GM21528 (cell line): ENCODE measurements around the gene CCDC106.

Experiments
- ATAC-seq: cut with Tn5 transposase; IDR thresholded peaks from one replicate; pipeline ENCODE4 v1.9.1; 2021; ENCODE audit warnings: mild to moderate bottlenecking, moderate library complexity; ENCODE audit not compliant: unreplicated experiment, low FRiP score

Gene CCDC106

GRCh38 chr19:55613930-55614710, 33.9 kb upstream of the CCDC106 start:
- ATAC-seq = no peak

GRCh38 chr19:55614711-55615542, 33.1 kb upstream of the CCDC106 start:
- ATAC-seq = no peak

DNA sequence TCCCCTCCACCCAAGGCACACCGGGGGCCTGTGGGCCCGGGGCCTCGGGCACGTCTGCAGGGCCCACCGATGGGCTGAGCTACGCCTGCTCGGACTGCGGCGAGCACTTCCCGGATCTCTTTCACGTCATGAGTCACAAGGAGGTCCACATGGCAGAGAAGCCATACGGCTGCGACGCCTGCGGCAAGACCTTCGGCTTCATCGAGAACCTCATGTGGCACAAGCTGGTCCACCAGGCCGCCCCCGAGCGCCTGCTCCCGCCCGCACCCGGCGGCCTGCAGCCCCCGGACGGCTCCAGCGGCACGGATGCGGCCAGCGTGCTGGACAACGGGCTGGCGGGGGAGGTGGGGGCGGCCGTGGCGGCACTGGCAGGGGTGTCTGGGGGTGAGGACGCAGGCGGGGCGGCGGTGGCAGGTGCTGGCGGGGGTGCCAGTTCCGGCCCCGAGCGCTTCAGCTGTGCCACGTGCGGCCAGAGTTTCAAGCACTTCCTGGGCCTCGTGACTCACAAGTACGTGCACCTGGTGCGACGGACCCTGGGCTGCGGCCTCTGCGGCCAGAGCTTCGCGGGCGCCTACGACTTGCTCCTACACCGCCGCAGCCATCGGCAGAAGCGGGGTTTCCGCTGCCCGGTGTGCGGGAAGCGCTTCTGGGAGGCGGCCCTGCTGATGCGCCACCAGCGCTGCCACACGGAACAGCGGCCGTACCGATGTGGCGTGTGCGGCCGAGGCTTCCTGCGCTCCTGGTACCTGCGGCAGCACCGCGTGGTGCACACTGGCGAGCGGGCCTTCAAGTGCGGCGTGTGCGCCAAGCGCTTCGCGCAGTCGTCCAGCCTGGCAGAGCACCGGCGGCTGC, 32.2 kb upstream of the CCDC106 start:
- ATAC-seq = no peak

DNA sequence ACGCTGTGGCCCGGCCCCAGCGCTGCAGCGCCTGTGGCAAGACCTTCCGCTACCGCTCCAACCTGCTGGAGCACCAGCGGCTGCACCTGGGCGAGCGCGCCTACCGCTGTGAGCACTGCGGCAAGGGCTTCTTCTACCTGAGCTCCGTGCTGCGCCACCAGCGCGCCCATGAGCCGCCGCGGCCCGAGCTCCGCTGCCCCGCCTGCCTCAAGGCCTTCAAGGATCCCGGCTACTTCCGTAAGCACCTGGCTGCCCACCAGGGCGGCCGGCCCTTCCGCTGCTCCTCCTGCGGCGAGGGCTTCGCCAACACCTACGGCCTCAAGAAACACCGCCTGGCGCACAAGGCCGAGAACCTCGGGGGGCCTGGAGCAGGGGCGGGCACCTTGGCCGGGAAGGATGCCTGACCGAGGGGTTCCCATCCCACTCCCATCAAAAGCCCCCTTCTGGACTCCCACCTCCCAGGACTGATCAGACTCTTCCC, 31.6 kb upstream of the CCDC106 start:
- no peak for ATAC-seq

- ATAC-seq = no peak
Observed at GRCh38 chr19:55617426-55617825, 30.6 kb upstream of the CCDC106 start.

DNA sequence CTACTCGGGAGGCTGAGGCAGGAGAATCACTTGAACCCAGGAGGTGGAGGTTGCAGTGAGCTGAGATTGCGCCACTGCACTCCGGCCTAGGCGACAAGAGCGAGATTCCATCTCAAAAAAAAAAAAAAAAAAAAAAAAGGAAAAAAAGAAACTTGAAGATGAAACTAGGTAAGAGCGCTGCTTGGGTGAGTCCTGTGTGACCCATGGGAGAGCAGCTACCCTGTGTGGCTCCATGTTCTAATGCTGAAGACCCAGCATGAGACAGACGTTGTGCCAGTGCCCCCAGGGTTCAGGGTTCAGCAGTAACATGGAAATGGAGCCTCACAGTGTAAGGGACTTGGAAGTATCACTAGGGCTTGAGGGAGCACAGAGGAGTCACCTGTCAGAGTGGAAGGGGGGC, 29.6 kb upstream of the CCDC106 start:
- ATAC-seq = no peak

DNA sequence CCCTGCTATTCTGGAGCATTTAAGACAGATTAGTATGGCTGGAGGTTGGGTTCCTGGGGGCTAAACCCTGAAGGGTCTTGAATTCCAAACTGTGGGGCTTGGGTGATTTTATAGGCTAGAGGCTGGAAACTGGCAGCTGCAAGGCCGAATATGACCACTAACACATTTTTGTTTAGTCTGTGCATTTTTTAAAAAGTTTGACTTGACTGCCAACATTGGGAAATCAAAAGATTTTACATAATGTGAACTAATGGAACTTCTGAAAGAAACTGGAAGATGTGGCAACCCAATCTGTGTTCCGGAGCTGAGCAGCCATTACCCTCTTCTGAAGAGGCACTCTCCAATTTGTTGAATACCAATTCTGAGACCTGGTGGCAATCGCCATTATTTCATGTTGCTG, 28.7 kb upstream of the CCDC106 start:
- ATAC-seq = no peak

GRCh38 chr19:55620410-55621204, 27.4 kb upstream of the CCDC106 start:
- no peak for ATAC-seq

DNA sequence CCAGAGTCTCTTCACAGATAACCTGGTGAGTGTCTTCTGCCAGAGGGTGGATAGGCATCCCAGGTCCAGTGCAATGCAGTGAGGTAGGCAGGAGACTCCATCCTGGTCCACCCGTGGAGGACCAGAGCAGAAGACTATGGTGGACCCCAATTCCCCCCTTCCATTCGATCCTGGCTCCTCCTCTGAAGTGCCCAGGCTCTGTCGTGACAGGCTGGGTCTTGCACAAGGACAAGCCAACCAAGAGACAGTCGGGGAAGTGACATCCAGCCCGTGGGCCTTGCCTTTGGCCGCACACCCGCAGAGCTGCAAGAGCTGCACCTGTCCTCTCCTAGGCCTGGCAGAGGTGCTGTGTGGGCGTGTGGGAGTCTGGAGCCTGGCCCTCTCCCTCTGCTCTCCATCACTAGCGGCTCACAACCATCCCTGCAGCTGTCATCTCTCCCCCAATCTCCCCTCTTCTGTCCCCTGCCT, 26.8 kb upstream of the CCDC106 start:
- ATAC-seq = no peak

- no peak for ATAC-seq
Observed at GRCh38 chr19:55621673-55622231, 26.3 kb upstream of the CCDC106 start.

- no peak for ATAC-seq
Observed at GRCh38 chr19:55622242-55622969, 25.6 kb upstream of the CCDC106 start.

DNA sequence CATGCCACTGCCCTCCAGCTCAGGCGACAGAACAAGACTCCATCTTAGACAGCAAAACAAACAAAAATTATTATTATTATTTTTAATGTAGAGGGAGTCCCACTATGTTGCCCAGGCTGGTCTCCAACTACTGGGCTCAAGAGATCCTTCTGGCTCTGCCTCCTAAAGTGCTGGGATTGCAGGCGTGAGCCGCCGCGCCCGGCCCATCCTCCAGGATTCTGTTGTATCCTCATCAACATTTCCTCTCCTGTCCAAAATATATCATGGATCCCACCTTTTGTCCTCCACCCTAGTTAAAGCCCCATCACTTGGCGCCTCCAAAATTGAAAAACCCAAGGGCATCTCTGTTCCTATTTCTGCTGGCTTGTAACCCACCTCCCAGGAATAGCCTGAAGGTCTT, 24.9 kb upstream of the CCDC106 start:
- no peak for ATAC-seq

GRCh38 chr19:55623561-55623960, 24.5 kb upstream of the CCDC106 start:
- no peak for ATAC-seq

GRCh38 chr19:55624109-55625003, 23.7 kb upstream of the CCDC106 start, which contains the start of gene ZNF784:
ZNF784 (minus strand) TSS chr19:55624566; CDS start chr19:55624561, 5 bp downstream.
- ATAC-seq = peak; percentile 45

DNA sequence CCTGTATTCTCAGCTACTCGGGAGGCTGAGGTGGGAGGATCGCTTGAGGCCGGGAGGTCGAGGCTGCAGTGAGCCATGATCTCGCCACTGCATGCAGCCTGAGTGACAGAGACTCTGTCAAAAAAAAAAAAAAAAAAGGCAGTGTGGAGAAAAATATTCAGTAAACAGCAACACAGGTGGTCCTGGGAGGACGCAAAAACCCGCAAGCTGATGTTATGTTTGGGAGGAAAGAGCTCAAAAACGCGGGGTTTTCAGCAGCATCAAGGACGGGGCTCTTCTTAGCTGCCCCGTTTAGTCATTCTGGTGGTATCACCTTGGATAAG, 23.0 kb upstream of the CCDC106 start:
- no peak for ATAC-seq

GRCh38 chr19:55626350-55626749, 21.7 kb upstream of the CCDC106 start:
- no peak for ATAC-seq

- no peak for ATAC-seq
Observed at GRCh38 chr19:55632463-55632834, 15.6 kb upstream of the CCDC106 start.

GRCh38 chr19:55633861-55634260, 14.2 kb upstream of the CCDC106 start:
- no peak for ATAC-seq
